DLD1 (cell line): ENCODE data around the gene PTK6.

Experiments
- in situ Hi-C: cut with HindIII; loops from 2 replicates; pipeline ENCODE4 v1.10.0; 2017; ENCODE audit warnings: low sequenced_read_pairs

PTK6 gene

GRCh38 chr20:63483834-63484233, 53.3 kb downstream of the PTK6 start:
- in situ Hi-C loops: no loop called here

GRCh38 chr20:63482021-63482587, 55.1 kb downstream of the PTK6 start:
- in situ Hi-C loops: no loop called here

GRCh38 chr20:63481503-63481902, 55.7 kb downstream of the PTK6 start:
- in situ Hi-C loops: no loop called here

DNA sequence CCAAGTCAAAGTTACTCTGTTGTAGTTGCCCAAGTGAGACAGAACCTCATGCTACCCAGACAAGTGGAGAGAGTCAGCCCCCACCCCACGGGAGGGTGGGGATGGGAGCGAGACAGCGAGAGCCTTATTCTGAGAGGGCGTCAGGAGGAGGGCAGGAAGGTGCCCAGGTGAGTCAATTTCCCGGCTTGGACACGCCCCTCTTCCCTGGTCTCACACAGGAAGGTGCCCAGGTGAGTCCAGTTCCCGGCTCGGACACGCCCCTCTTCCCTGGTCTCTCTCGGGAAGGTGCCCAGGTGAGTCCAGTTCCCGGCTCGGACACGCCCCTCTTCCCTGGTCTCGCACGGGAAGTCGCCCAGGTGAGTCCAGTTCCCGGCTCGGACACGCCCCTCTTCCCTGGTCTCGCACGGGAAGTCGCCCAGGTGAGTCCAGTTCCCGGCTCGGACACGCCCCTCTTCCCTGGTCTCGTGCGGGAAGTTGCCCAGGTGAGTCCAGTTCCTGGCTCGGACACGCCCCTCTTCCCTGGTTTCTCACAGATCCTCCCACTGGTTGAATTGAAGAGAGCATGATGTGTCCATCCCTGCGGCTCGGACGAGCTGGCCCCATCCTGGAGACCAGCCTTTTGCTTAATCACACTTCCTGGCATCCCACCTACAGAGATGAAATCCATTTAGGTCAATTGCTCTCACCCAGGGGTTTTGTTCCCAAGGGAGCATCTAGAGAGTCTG, 57.3 kb downstream of the PTK6 start:
- in situ Hi-C loops: loop anchor here (10.0 kb wide), 1 partner anchor 85 kb away; no protein-coding TSS in a partner anchor

- in situ Hi-C loops: loop anchor here (10.0 kb wide), 1 partner anchor 84 kb away; no protein-coding TSS in a partner anchor
Observed at GRCh38 chr20:63478346-63479302, 58.6 kb downstream of the PTK6 start.
